GM19455 (cell line): ENCODE measurements around the gene PPP3R1.

Experiments
- ATAC-seq: cut with Tn5 transposase; IDR thresholded peaks from one replicate; pipeline ENCODE4 v1.9.1; 2021; ENCODE audit not compliant: unreplicated experiment

Gene PPP3R1

DNA sequence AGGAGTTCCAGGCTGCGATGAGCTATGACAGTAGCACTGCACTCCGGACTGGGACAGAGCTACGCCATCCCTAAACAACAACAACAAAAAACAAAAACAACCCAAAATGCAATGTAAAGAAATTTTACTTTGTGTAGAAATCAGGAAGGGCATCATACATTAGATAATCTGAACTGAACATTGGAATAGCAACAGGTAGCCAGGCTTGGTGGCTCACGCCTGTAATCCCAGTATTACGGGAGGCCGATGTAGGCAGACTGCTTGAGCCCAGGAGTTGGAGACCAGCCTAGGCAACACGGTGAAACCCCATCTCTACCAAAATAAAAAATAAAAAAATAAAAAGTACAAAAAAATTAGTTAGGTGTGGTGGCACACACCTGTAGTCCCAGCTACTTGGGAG lies 96.7 kb downstream of the PPP3R1 start:
- ATAC-seq = no peak

DNA sequence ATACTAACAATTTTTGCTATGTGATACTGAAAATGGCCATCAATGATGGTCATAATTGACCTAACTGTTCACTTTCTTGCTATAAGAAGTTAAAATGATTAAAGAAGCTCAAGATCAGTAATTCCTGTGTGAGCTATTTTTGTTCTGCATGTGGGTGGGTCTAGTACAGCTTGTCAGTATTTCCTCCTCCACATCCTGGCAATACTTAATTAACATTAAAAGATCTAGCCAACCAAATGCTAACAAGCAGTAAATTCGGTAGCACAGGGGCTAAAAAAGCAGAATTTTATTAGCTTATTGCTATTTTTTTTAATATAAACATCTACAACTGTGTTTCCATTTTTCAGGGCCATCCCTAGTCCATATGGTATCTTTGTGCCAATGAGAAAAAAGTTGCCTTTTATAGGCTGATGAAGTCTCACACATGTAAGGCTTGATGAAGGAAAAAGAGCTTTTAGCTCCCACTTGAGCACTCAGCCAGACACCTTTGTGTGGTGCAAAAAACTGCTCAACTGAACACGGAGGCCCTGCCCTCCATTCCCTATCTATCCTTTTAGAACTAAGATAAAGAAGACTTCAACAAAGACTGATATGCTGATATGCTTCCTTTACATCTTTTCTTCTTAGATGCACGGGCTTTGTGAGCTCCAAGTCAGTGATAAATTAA lies 99.5 kb downstream of the PPP3R1 start:
- no peak for ATAC-seq

DNA sequence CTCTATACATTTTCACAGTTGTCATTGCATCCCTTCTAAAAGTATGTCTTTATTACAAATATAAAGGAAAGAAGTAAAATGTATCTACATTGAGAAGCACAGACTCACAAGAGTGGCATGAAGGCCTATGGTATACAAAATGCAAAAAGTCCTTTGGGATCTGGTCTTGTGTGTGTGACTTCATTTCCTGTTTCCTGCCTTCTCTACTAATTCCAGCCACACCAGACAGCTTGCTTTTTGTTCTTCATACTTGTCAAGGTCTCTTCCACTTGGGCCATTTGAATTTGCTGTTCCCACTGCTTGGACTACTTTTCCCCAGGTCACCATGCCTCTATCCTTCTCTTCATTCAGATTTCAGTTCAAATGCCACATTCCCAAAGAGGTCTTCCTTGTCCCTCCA lies 101.3 kb downstream of the PPP3R1 start:
- no peak for ATAC-seq

DNA sequence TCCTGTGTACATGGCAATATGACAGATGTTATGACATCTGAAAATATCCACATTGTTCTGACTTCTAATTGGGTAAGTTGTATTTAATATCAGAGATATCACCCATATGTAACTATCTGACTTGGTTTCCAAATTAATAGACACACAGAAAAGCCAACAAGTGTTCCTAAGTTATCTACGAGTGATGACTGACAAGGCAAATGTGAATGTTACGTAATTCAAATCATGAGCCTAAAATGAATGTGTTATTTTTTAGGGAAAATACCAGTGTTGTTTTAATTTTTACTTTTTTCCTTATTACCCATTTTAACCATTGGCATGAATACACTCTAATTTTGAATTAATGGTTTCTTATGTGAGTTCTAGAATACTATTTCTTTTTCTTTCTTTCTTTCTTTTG lies 110.5 kb downstream of the PPP3R1 start:
- no peak for ATAC-seq

DNA sequence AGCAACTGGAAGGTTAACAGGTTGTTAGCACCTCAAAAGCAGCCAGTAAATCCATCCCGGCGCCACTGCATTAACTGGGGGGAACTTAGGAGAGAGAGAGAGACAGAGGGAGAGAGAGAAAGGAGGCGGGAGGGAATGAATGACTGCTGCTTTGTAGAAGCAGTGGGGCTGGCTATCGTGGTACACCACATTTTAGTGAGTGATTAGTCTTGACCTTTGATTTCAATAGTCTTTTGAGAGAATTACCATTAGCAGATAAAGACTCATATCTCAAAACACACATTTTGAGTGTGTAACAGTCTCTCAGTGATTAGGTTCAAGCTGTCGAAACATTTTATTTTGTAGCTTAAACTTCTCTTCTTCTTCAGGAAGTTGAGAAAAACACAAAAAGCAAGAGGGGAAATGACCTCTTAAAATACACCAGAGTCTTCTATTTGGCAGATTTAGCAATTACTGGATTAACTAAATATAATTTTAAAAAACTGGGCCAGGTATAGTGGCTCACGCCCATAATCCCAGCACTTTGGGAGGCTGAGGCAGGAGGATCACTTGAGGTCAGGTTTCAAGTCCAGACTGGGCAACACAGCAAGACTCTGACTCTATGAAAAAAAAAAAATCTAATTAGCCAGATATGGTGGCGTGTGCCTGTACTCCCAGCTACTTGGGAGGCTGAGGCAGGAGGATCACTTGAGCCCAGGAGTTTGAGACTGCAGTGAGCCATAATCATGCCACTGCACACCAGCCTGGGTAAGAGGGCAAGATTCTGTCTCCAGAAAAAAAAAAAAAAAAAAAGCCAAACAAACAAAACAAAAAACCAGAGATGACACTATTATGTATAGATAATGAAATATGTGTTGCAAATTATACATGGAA lies 116.6 kb downstream of the PPP3R1 start:
- no peak for ATAC-seq

DNA sequence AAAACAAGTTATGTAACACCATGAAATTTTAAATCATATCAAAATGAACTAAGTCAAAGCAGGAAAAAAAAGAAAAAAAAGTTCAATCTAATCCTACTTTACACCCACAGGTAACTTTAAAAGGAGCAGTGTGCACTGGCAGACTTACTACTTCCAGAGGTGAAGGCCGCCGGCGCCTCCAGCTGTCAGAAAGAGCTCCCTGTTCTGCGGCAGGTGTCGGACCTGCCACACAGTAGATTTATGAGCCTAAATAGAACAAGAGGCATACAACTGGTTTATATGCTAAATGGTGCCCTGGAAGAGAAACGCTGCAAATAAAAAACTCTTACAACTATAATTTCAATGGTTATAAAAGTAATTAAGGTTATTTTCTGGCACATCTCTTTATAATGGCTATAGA lies 117.8 kb downstream of the PPP3R1 start:
- no peak for ATAC-seq

DNA sequence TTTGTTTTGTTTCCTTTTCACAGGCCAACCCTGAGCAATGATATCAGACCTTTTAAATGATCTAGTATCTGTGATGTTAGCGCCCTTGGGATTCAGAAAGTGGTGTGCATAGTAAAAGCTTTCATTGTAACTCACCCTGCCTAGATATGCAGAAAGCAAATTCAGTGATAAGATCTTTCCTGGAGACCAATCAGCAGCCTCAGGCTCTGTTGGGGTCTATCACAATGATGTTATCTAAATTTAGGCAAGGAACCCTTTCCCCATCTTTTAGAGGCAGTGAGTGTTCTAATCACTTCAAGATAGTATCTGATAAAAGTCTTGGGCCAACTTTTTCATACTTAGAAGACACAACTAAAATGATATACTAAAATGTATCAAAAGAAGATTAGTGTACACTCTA lies 118.2 kb downstream of the PPP3R1 start:
- no peak for ATAC-seq
